Mesothelial cell of epicardium (in vitro differentiated cells): ENCODE data around the gene APBA1. TPM values are rescaled to one million over a fixed set of nuclear protein-coding genes. Genes with fewer than 3 reads are reported as not detected.
"Not testable (repeated sequence)": the region's sequence is repeated elsewhere in the genome, so short reads cannot be mapped to it uniquely, and the experiment has no call there.

Experiments used
- DNase-seq, 2 experiments: peaks; one replicate each; pipeline ENCODE4 v3.0.0; 2021; ENCODE audit warnings: low spot score in 2 of 2; ENCODE audit not compliant: unreplicated experiment in 2 of 2
- H3K27ac Mint-ChIP-seq: 2 replicates; pipeline ENCODE4 v1.8.0; 2021; ENCODE audit warnings: mixed read lengths
- H3K27me3 Mint-ChIP-seq: 2 replicates; pipeline ENCODE4 v1.8.0; 2021; ENCODE audit warnings: low read depth, mixed read lengths
- H3K36me3 Mint-ChIP-seq: 2 replicates; pipeline ENCODE4 v1.8.0; 2021; ENCODE audit warnings: mixed read lengths
- H3K4me1 Mint-ChIP-seq: 2 replicates; pipeline ENCODE4 v1.8.0; 2021; ENCODE audit warnings: mixed read lengths
- H3K4me3 Mint-ChIP-seq: 2 replicates; pipeline ENCODE4 v1.8.0; 2021; ENCODE audit warnings: mild to moderate bottlenecking, moderate library complexity, mixed read lengths
- H3K9me3 Mint-ChIP-seq: 2 replicates; pipeline ENCODE4 v1.8.0; 2021; ENCODE audit warnings: mixed read lengths
- CTCF ChIP-seq: fragments of 200-600 bp; sonication (generic); IDR thresholded peaks from one replicate; pipeline ENCODE4 v1.5.0; 2021; ENCODE audit warnings: antibody characterized with exemption; ENCODE audit not compliant: unreplicated experiment
- total RNA-seq: library from RNA; stranded (reverse); gene quantifications from 3 replicates; pipeline ENCODE4 v1.2.1, GENCODE V29; 2021

Gene APBA1
- total RNA-seq, 1 donor from 2014 or later, result 18.4 TPM

GRCh38 chr9:69412741-69413150, 259.4 kb downstream of the APBA1 start:
- DNase-seq, result peak in 1 of 2 experiments; percentile 62
- no peak overlapping the region for H3K27ac Mint-ChIP-seq

GRCh38 chr9:69411931-69412740, 260.0 kb downstream of the APBA1 start:
- no peak for DNase-seq
- H3K4me3 Mint-ChIP-seq, result no peak overlapping the region
- no peaks in the 10 kb centered on the region for H3K4me1 Mint-ChIP-seq
- peaks cover 6% of the 10 kb centered on the region for H3K27me3 Mint-ChIP-seq
- no peaks in the 10 kb centered on the region for H3K36me3 Mint-ChIP-seq
- no peak overlapping the region for H3K27ac Mint-ChIP-seq
- no peak for TF ChIP-seq CTCF
- no peaks in the 10 kb centered on the region for H3K9me3 Mint-ChIP-seq

More at GRCh38 chr9:69412741-69413150, 259.4 kb downstream of the APBA1 start:
- Mint-ChIP-seq H3K27me3 (peaks cover 6% of the 10 kb centered on the region), H3K9me3 (no peaks in the 10 kb centered on the region), H3K4me3 (no peak overlapping the region), H3K4me1 (no peaks in the 10 kb centered on the region), H3K36me3 (no peaks in the 10 kb centered on the region)
- TF ChIP-seq CTCF, result peak; percentile 39

- no peak for DNase-seq
- Mint-ChIP-seq H3K27me3 (peaks cover 6% of the 10 kb centered on the region), H3K4me3 (no peak overlapping the region), H3K9me3 (no peaks in the 10 kb centered on the region), H3K36me3 (no peaks in the 10 kb centered on the region), H3K4me1 (no peaks in the 10 kb centered on the region), H3K27ac (no peak overlapping the region)
- no peak for TF ChIP-seq CTCF
These were observed 260.9 kb downstream of the APBA1 start for GRCh38 chr9:69411246-69411645.

- not testable (repeated sequence) for H3K4me3 Mint-ChIP-seq, H3K27ac Mint-ChIP-seq
These were observed 262.2 kb downstream of the APBA1 start for GRCh38 chr9:69409936-69410335.

GRCh38 chr9:69400470-69400869, 271.7 kb downstream of the APBA1 start:
- DNase-seq, result no peak
- no peak overlapping the region for H3K4me3 Mint-ChIP-seq
- TF ChIP-seq CTCF, result no peak
- peaks cover 6% of the 10 kb centered on the region for H3K9me3 Mint-ChIP-seq
- H3K27me3 Mint-ChIP-seq, result peaks cover 1% of the 10 kb centered on the region
- H3K27ac Mint-ChIP-seq, result no peak overlapping the region
- H3K36me3 Mint-ChIP-seq, result no peaks in the 10 kb centered on the region
- no peaks in the 10 kb centered on the region for H3K4me1 Mint-ChIP-seq

More at GRCh38 chr9:69409936-69410335, 262.2 kb downstream of the APBA1 start:
- not testable (repeated sequence) for H3K4me1 Mint-ChIP-seq, H3K36me3 Mint-ChIP-seq, H3K27me3 Mint-ChIP-seq, H3K9me3 Mint-ChIP-seq, DNase-seq

- H3K4me3 Mint-ChIP-seq, result no peak overlapping the region
- H3K4me1 Mint-ChIP-seq, result no peaks in the 10 kb centered on the region
- H3K9me3 Mint-ChIP-seq, result peaks cover 6% of the 10 kb centered on the region
- no peak for DNase-seq
- peaks cover 1% of the 10 kb centered on the region for H3K27me3 Mint-ChIP-seq
- no peak overlapping the region for H3K27ac Mint-ChIP-seq
- H3K36me3 Mint-ChIP-seq, result no peaks in the 10 kb centered on the region
- no peak for TF ChIP-seq CTCF
These were observed 274.6 kb downstream of the APBA1 start for GRCh38 chr9:69397384-69398214.
